H1 (cell line): ENCODE data around the gene BNC2. TPM values are rescaled to one million over a fixed set of nuclear protein-coding genes. Genes with fewer than 3 reads are reported as not detected.

Experiments used
- CTCF ChIA-PET: fragments of 300-600 bp; sonication (Branson Sonifier 250); formaldehyde crosslinking; loops from one replicate; lab custom pipeline; 2021; ENCODE audit not compliant: partially characterized antibody; lab: Charles Lee
- POLR2A ChIA-PET: fragments of 300-600 bp; sonication (Branson Sonifier 250); formaldehyde crosslinking; loops from one replicate; lab custom pipeline; 2021; ENCODE audit warnings: inconsistent platforms; ENCODE audit not compliant: partially characterized antibody; lab: Charles Lee
- DNase-seq, 2 experiments: peaks; one replicate each; pipeline versions ENCODE4 v3.0.0 to v3.0.0-alpha.2; 2010 to 2022; ENCODE audit warnings: low spot score in 2 of 2, low read depth in 1 of 2, mixed read lengths in 1 of 2
- FAIRE-seq: peaks from 2 replicates; lab custom pipeline; 2011; peaks lifted over from hg19 to GRCh38; lab: Jason Lieb, UNC
- H2AFZ ChIP-seq: 2 replicates; pipeline ENCODE4 v1.8.1; 2012; ENCODE audit warnings: low read length, inconsistent platforms
- H2AK5ac ChIP-seq: 2 replicates; pipeline ENCODE4 v1.6.1; 2013; ENCODE audit warnings: low read depth, low read length
- H2BK120ac ChIP-seq: replicated peaks from 2 replicates; pipeline ENCODE3; 2013; ENCODE audit warnings: low read depth, low read length, inconsistent platforms
- H2BK12ac ChIP-seq: 2 replicates; pipeline ENCODE4 v1.6.1; 2013; ENCODE audit warnings: low read depth, low read length
- H2BK15ac ChIP-seq: 2 replicates; pipeline ENCODE4 v1.6.1; 2013; ENCODE audit warnings: low read length
- H2BK20ac ChIP-seq: 2 replicates; pipeline ENCODE4 v1.6.1; 2013; ENCODE audit warnings: low read length
- H2BK5ac ChIP-seq: 2 replicates; pipeline ENCODE4 v1.6.1; 2013; ENCODE audit warnings: low read depth, low read length
- H3K14ac ChIP-seq: 2 replicates; pipeline ENCODE4 v1.6.1; 2013; ENCODE audit warnings: inconsistent platforms; ENCODE audit not compliant: insufficient read length
- H3K18ac ChIP-seq: 2 replicates; pipeline ENCODE4 v1.6.1; 2013; ENCODE audit warnings: low read length; ENCODE audit errors: extremely low read depth
- H3K23ac ChIP-seq: 2 replicates; pipeline ENCODE4 v1.6.1; 2013; ENCODE audit warnings: inconsistent platforms; ENCODE audit not compliant: insufficient read length
- H3K23me2 ChIP-seq: 2 replicates; pipeline ENCODE4 v1.6.1; 2013; ENCODE audit warnings: low read depth, low read length
- H3K27ac ChIP-seq: 2 replicates; pipeline ENCODE4 v1.6.1; 2011; ENCODE audit warnings: low read depth, low read length, inconsistent platforms
- H3K27me3 ChIP-seq, 4 experiments: replicated peaks in 1 of 4; 1 replicate in 1 of 4; 2 replicates in 3 of 4; pipeline versions ENCODE4 v1.6.1 to v1.8.1; 2011 to 2013; ENCODE audit warnings: low read length in 3 of 4, mild to moderate bottlenecking in 3 of 4, inconsistent platforms in 2 of 4, mixed read lengths in 2 of 4, moderate library complexity in 1 of 4; ENCODE audit not compliant: control insufficient read depth in 3 of 4, insufficient read depth in 3 of 4; ENCODE audit errors: extremely low read depth in 1 of 4
- H3K36me3 ChIP-seq, 4 experiments: 2 replicates each; pipeline versions ENCODE4 v1.6.1 to v1.8.1; 2011 to 2013; ENCODE audit warnings: mild to moderate bottlenecking in 4 of 4, low read length in 3 of 4, moderate library complexity in 2 of 4, control low read depth in 1 of 4, inconsistent platforms in 1 of 4; ENCODE audit not compliant: insufficient read depth in 4 of 4, control insufficient read depth in 2 of 4
- H3K4ac ChIP-seq: replicated peaks from 2 replicates; pipeline ENCODE3; 2013; ENCODE audit warnings: low read length, low read depth, mixed read lengths, inconsistent platforms; ENCODE audit not compliant: insufficient read length
- H3K4me1 ChIP-seq, 4 experiments: replicated peaks in 1 of 4; 1 replicate in 1 of 4; 2 replicates in 3 of 4; pipeline versions ENCODE4 v1.6.1 to v1.8.1; 2011 to 2013; ENCODE audit warnings: low read length in 3 of 4, inconsistent platforms in 2 of 4, mixed read lengths in 1 of 4; ENCODE audit not compliant: insufficient read depth in 4 of 4, control insufficient read depth in 3 of 4
- H3K4me2 ChIP-seq, 2 experiments: 2 replicates each; pipeline versions ENCODE4 v1.6.1 to v1.8.1; 2011 to 2013; ENCODE audit warnings: low read depth in 2 of 2, low read length in 2 of 2, control low read depth in 1 of 2, inconsistent platforms in 1 of 2, mild to moderate bottlenecking in 1 of 2; ENCODE audit not compliant: insufficient read depth in 1 of 2
- H3K4me3 ChIP-seq, 4 experiments: fragments of 200-600, 300-600 bp in 1 of 4; sonication (generic), shearing (Covaris generic), sonication (Bioruptor Twin) in 1 of 4; 2 replicates each; pipeline versions ENCODE4 v1.5.1 to v1.8.1; 2011 to 2016; ENCODE audit warnings: low read length in 4 of 4, low read depth in 3 of 4, control low read depth in 2 of 4, inconsistent platforms in 2 of 4, mild to moderate bottlenecking in 2 of 4, mixed read lengths in 1 of 4, moderate library complexity in 1 of 4; ENCODE audit not compliant: insufficient read depth in 2 of 4; ENCODE audit errors: extremely low read depth in 1 of 4
- H3K56ac ChIP-seq: replicated peaks from 2 replicates; pipeline ENCODE3; 2013; ENCODE audit warnings: low read depth, mild to moderate bottlenecking, mixed read lengths, low read length, inconsistent platforms; ENCODE audit not compliant: insufficient read length
- H3K79me1 ChIP-seq: 2 replicates; pipeline ENCODE4 v1.6.1; 2013; ENCODE audit warnings: low read depth, low read length, control low read depth
- H3K79me2 ChIP-seq, 2 experiments: 2 replicates each; pipeline versions ENCODE4 v1.6.1 to v1.8.1; 2012 to 2013; ENCODE audit warnings: low read length in 2 of 2, mild to moderate bottlenecking in 2 of 2, inconsistent platforms in 1 of 2; ENCODE audit not compliant: insufficient read depth in 2 of 2, control insufficient read depth in 1 of 2
- H3K9ac ChIP-seq, 4 experiments: replicated peaks in 1 of 4; 1 replicate in 1 of 4; 2 replicates in 3 of 4; pipeline versions ENCODE4 v1.6.1 to v1.8.1; 2011 to 2013; ENCODE audit warnings: low read depth in 3 of 4, low read length in 3 of 4, control low read depth in 2 of 4, mild to moderate bottlenecking in 2 of 4, moderate library complexity in 2 of 4, inconsistent platforms in 1 of 4; ENCODE audit errors: extremely low read depth in 1 of 4
- H3K9me3 ChIP-seq, 2 experiments: 2 replicates each; pipeline versions ENCODE4 v1.6.1 to v1.8.1; 2012 to 2013; ENCODE audit warnings: mild to moderate bottlenecking in 2 of 2, moderate library complexity in 2 of 2, control low read depth in 1 of 2, inconsistent platforms in 1 of 2, low read depth in 1 of 2, low read length in 1 of 2, mixed read lengths in 1 of 2; ENCODE audit not compliant: insufficient read depth in 2 of 2
- H4K20me1 ChIP-seq, 2 experiments: replicated peaks in 1 of 2; 2 replicates each; pipeline versions ENCODE3 to v1.8.1; 2011 to 2013; ENCODE audit warnings: inconsistent platforms in 2 of 2, low read length in 2 of 2, mild to moderate bottlenecking in 1 of 2; ENCODE audit not compliant: insufficient read depth in 2 of 2, control insufficient read depth in 1 of 2
- H4K5ac ChIP-seq: 2 replicates; pipeline ENCODE4 v1.6.1; 2013; ENCODE audit warnings: low read length, low read depth, mixed read lengths, inconsistent platforms; ENCODE audit not compliant: insufficient read length
- H4K8ac ChIP-seq: 2 replicates; pipeline ENCODE4 v1.8.0; 2013; ENCODE audit warnings: mild to moderate bottlenecking, moderate library complexity, low read length, inconsistent platforms; ENCODE audit not compliant: insufficient read depth; ENCODE audit errors: extremely low read depth
- H4K91ac ChIP-seq: replicated peaks from 2 replicates; pipeline ENCODE3; 2013; ENCODE audit warnings: low read length, mixed read lengths, inconsistent platforms; ENCODE audit not compliant: insufficient read length
- CBX8 ChIP-seq: fragments of 300-800, 300-1000 bp; sonication (generic); IDR thresholded peaks from 2 replicates; pipeline ENCODE4 v1.7.1; 2016; ENCODE audit warnings: low read depth, low read length, borderline replicate concordance
- CEBPB ChIP-seq: IDR thresholded peaks from 2 replicates; pipeline ENCODE4 v1.6.1; 2012; ENCODE audit warnings: low read depth, low read length
- KDM1A ChIP-seq: fragments of 200-600, 300-600 bp; sonication (generic); IDR thresholded peaks from 2 replicates; pipeline ENCODE4 v1.7.1; 2016; ENCODE audit warnings: mild to moderate bottlenecking, low read length, borderline replicate concordance
- KDM4A ChIP-seq: IDR thresholded peaks from one replicate; pipeline ENCODE4 v1.7.1; 2012; ENCODE audit warnings: low read depth, mild to moderate bottlenecking, moderate library complexity, low read length, inconsistent platforms; ENCODE audit not compliant: severe bottlenecking
- POU5F1 ChIP-seq: IDR thresholded peaks from 2 replicates; pipeline ENCODE4 v1.6.1; 2011; ENCODE audit warnings: low read depth, mild to moderate bottlenecking, low read length, moderate library complexity
- RFX5 ChIP-seq: IDR thresholded peaks from 2 replicates; pipeline ENCODE4 v1.6.1; 2011; ENCODE audit warnings: low read depth, low read length, improper control_type of control experiment, borderline replicate concordance
- RXRA ChIP-seq: IDR thresholded peaks from 2 replicates; pipeline ENCODE4 v1.6.1; 2011; ENCODE audit warnings: low read depth, mild to moderate bottlenecking, low read length, moderate library complexity; ENCODE audit not compliant: insufficient read depth
- SP4 ChIP-seq: IDR thresholded peaks from 2 replicates; pipeline ENCODE4 v1.6.1; 2012; ENCODE audit warnings: low read length, inconsistent platforms
- TAF7 ChIP-seq: optimal IDR thresholded peaks from 2 replicates; pipeline ENCODE3; 2011; ENCODE audit warnings: low read depth, mild to moderate bottlenecking, inconsistent platforms, low read length, moderate library complexity, borderline replicate concordance
- TBP ChIP-seq: IDR thresholded peaks from 2 replicates; pipeline ENCODE4 v1.6.1; 2011; ENCODE audit warnings: low read depth, low read length, improper control_type of control experiment
- TCF12 ChIP-seq: IDR thresholded peaks from 2 replicates; pipeline ENCODE4 v1.6.1; 2011; ENCODE audit warnings: low read depth, mild to moderate bottlenecking, low read length
- YY1 ChIP-seq: IDR thresholded peaks from 2 replicates; pipeline ENCODE4 v1.6.1; 2011; ENCODE audit warnings: low read depth, mild to moderate bottlenecking, low read length
- WGBS, 2 experiments: shearing (Covaris generic) in 1 of 2; methylation state at CpG; one replicate each; pipeline versions ENCODE4 v1.1.6 to v1.1.7; 2013 to 2015; ENCODE audit warnings: low lambda C conversion rate in 2 of 2, mixed read lengths in 2 of 2, inconsistent platforms in 1 of 2, low coverage in 1 of 2, missing lambda C conversion rate in 1 of 2; ENCODE audit not compliant: insufficient replicate concordance in 2 of 2, insufficient coverage in 1 of 2, insufficient read length in 1 of 2; ENCODE audit errors: extremely low coverage in 1 of 2, missing lambda C conversion rate in 1 of 2; 5-methylcytosine and 5-hydroxymethylcytosine counted together
- polyA plus RNA-seq, 7 experiments: library from polyadenylated mRNA; depleted of rRNA in 3 of 7; stranded (reverse) in 5 of 7; unstranded in 2 of 7; fragments of >200 nt in 5 of 7; fragments of 200-250 nt in 2 of 7; gene quantifications; 1 replicate in 5 of 7; 2 replicates in 1 of 7; 4 replicates in 1 of 7; pipeline versions ENCODE4 v1.2.1 to v1.2.3, GENCODE V29; 2011 to 2013; ENCODE audit warnings: missing spikeins in 2 of 7, mixed read lengths in 2 of 7
- total RNA-seq: library from RNA; stranded (reverse); fragmentation: NEBNext Ultra II Directional; extraction: Animal tissue kit (Norgen Biotek cat#: 25700); gene quantifications from 2 replicates; pipeline ENCODE4 v1.2.1, GENCODE V29; 2021
- TF ChIP-seq, protein P1 (sequence below): IDR thresholded peaks from 2 replicates; pipeline ENCODE4 v1.6.1; 2012; ENCODE audit warnings: low read length, inconsistent platforms

Gene BNC2
- total and polyA plus RNA-seq, 2 of the 8 experiments (the other 6 are each of a cell fraction or from before 2014, with no cell fraction given), result 16.0 to 26.8 TPM

DNA sequence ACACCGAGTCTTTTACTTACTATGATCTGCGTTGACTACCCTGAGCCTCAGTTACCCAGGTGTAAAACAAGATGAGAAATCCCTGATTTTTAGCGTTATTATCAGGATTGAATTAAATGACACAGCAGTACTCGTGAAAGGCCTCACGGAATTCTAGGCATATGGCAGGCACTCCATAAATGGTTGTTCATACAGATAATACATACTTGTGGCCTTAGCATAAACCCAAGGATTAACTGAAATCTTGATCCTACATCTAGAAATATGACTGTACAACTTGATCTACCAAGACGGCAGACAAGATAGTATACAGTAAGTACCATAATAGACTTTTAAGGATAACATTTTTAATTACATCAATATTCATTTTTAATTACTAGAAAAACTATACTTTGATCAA lies 409.8 kb downstream of the BNC2 start:
- Histone ChIP-seq H3K23me2 (no peaks in the 10 kb centered on the region), H3K18ac (no peak overlapping the region), H3K14ac (no peak overlapping the region), H3K79me2 (peaks cover 0 to 6% of the 10 kb centered on the region in 2 experiments; a peak in 1 of 4 replicates), H3K9me3 (no peaks in the 10 kb centered on the region; a peak in 1 of 4 replicates), H3K23ac (no peak overlapping the region), H3K9ac (no peak overlapping the region), H2BK120ac (no peak overlapping the region), H3K27me3 (no peaks in the 10 kb centered on the region), H3K4me3 (no peak overlapping the region), H3K27ac (0 out of 2 replicates have a peak overlapping the region, but pooled peaks have one; percentile 22), H3K4me1 (peaks cover 4 to 18% (median 9%) of the 10 kb centered on the region in 4 experiments; a peak in 6 of 7 replicates), H2AK5ac (no peak overlapping the region), H4K20me1 (no peaks in the 10 kb centered on the region), H2BK15ac (no peak overlapping the region), H4K8ac (no peak overlapping the region), H3K36me3 (no peaks in the 10 kb centered on the region), H4K5ac (no peak overlapping the region), H2BK12ac (no peak overlapping the region; the same call in 1 of the 2 replicates), H2BK5ac (no peak overlapping the region), H2BK20ac (no peak overlapping the region), H3K4ac (no peak overlapping the region), H4K91ac (no peak overlapping the region), H3K79me1 (no peaks in the 10 kb centered on the region), H2AFZ (no peak overlapping the region), H3K4me2 (no peak overlapping the region; a peak in 1 of 4 replicates), H3K56ac (no peak overlapping the region)
- CTCF ChIA-PET, result interaction anchor here (2.0 kb wide), 1 partner anchor 26 kb away, joined by 7 read pairs; no protein-coding TSS in a partner anchor
- DNase-seq, result no peak
- POLR2A ChIA-PET, result no interaction called here
- 87% methylated on average over 6 of the region's 6 CpGs; no CpG with 5 or more reads in 1 of the 2 experiments for WGBS, 2 experiments
- FAIRE-seq, result no peak
- TF ChIP-seq YY1 (no peak), TCF12 (no peak), CBX8 (no peak), CEBPB (no peak), KDM1A (no peak), TAF7 (no peak), RXRA (no peak), TBP (no peak), RFX5 (no peak), POU5F1 (no peak), KDM4A (no peak), SP4 (no peak)
- TF ChIP-seq, protein P1, sequence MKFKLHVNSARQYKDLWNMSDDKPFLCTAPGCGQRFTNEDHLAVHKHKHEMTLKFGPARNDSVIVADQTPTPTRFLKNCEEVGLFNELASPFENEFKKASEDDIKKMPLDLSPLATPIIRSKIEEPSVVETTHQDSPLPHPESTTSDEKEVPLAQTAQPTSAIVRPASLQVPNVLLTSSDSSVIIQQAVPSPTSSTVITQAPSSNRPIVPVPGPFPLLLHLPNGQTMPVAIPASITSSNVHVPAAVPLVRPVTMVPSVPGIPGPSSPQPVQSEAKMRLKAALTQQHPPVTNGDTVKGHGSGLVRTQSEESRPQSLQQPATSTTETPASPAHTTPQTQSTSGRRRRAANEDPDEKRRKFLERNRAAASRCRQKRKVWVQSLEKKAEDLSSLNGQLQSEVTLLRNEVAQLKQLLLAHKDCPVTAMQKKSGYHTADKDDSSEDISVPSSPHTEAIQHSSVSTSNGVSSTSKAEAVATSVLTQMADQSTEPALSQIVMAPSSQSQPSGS, result no peak
